ENCODE data around the gene GDPD4. TPM values are rescaled to one million over a fixed set of nuclear protein-coding genes. Genes with fewer than 3 reads are reported as not detected.
"Not testable (repeated sequence)": the region's sequence is repeated elsewhere in the genome, so short reads cannot be mapped to it uniquely, and the experiment has no call there.

Gene GDPD4
- total RNA-seq, 4 donors from 2014 or later: not detected

GRCh38 chr11:77300695-77301094 lies 791 bp downstream of the GDPD4 start:
- WGBS, 2 donors (ENCODE audit: low coverage in 1 of 2): 59 to 66% methylated on average over 5 of the region's 5 CpGs
- Histone ChIP-seq H3K36me3 (no peaks in the 10 kb centered on the region), H3K27ac (no peak overlapping the region), H3K27me3 (no peaks in the 10 kb centered on the region), H3K4me1 (no peaks in the 10 kb centered on the region), H3K9me3 (no peaks in the 10 kb centered on the region), H3K4me3 (no peak overlapping the region)
- TF ChIP-seq CTCF (IDR thresholded peaks at IDR 0.05): no peak
- no peak for TF ChIP-seq POLR2AphosphoS5 (IDR thresholded peaks at IDR 0.05)
- TF ChIP-seq EP300 (IDR thresholded peaks at IDR 0.05): no peak
- no peak for TF ChIP-seq POLR2A (IDR thresholded peaks at IDR 0.05)
- no peak for ATAC-seq

GRCh38 chr11:77300028-77300427 lies 1.5 kb downstream of the GDPD4 start:
- H3K27me3 ChIP-seq, H3K4me1 ChIP-seq, H3K4me3 ChIP-seq, H3K27ac ChIP-seq, H3K36me3 ChIP-seq, H3K9me3 ChIP-seq, ATAC-seq: not testable (repeated sequence)
- WGBS, 2 donors (ENCODE audit: low coverage in 1 of 2): 86 to 92% methylated on average over 1 to 5 of the region's 6 CpGs

- ATAC-seq: no peak
- no peaks in the 10 kb centered on the region for H3K36me3 ChIP-seq
- H3K27ac ChIP-seq: no peak overlapping the region
- H3K9me3 ChIP-seq: no peaks in the 10 kb centered on the region
- no peaks in the 10 kb centered on the region for H3K4me1 ChIP-seq
- no peak for TF ChIP-seq POLR2AphosphoS5 (IDR thresholded peaks at IDR 0.05)
- no peak for TF ChIP-seq POLR2A (IDR thresholded peaks at IDR 0.05)
- TF ChIP-seq EP300 (IDR thresholded peaks at IDR 0.05): no peak
- no peak for TF ChIP-seq CTCF (IDR thresholded peaks at IDR 0.05)
- no peak overlapping the region for H3K4me3 ChIP-seq
- 100% methylated on average over 1 of the region's 2 CpGs for WGBS, 2 donors (ENCODE audit: low coverage in 1 of 2)
- H3K27me3 ChIP-seq: no peaks in the 10 kb centered on the region
Measured at GRCh38 chr11:77299528-77299993, 1.9 kb downstream of the GDPD4 start.

GRCh38 chr11:77294040-77294439 lies 7.4 kb downstream of the GDPD4 start:
- no peaks in the 10 kb centered on the region for H3K36me3 ChIP-seq
- H3K4me3 ChIP-seq: no peak overlapping the region
- H3K9me3 ChIP-seq: peaks cover 0 to 8% (median 0%) of the 10 kb centered on the region in 3 donors
- H3K27ac ChIP-seq: no peak overlapping the region
- peaks cover 2% of the 10 kb centered on the region for H3K27me3 ChIP-seq
- no peaks in the 10 kb centered on the region for H3K4me1 ChIP-seq
- no peak for ATAC-seq
- WGBS, 2 donors (ENCODE audit: low coverage in 1 of 2): 73 to 85% methylated on average over 3 of the region's 3 CpGs
- TF ChIP-seq CTCF (IDR thresholded peaks at IDR 0.05) (no peak), POLR2A (IDR thresholded peaks at IDR 0.05) (no peak), EP300 (IDR thresholded peaks at IDR 0.05) (no peak), POLR2AphosphoS5 (IDR thresholded peaks at IDR 0.05) (no peak)

GRCh38 chr11:77289737-77290136 lies 11.7 kb downstream of the GDPD4 start:
- Histone ChIP-seq H3K27ac (no peak overlapping the region), H3K4me1 (no peaks in the 10 kb centered on the region), H3K36me3 (no peaks in the 10 kb centered on the region), H3K4me3 (no peak overlapping the region), H3K27me3 (peaks cover 3% of the 10 kb centered on the region), H3K9me3 (peaks cover 0 to 8% (median 0%) of the 10 kb centered on the region in 3 donors)
- no peak for TF ChIP-seq POLR2AphosphoS5 (IDR thresholded peaks at IDR 0.05)
- no peak for TF ChIP-seq CTCF (IDR thresholded peaks at IDR 0.05)
- 66 to 79% methylated on average over 3 of the region's 4 CpGs for WGBS, 2 donors (ENCODE audit: low coverage in 1 of 2)
- no peak for ATAC-seq
